ENCODE results near the gene PQBP1. TPM values are rescaled to one million over a fixed set of nuclear protein-coding genes. Genes with fewer than 3 reads are reported as not detected.

Gene PQBP1
- total RNA-seq, 1 donor from 2014 or later = 80.1 TPM

DNA sequence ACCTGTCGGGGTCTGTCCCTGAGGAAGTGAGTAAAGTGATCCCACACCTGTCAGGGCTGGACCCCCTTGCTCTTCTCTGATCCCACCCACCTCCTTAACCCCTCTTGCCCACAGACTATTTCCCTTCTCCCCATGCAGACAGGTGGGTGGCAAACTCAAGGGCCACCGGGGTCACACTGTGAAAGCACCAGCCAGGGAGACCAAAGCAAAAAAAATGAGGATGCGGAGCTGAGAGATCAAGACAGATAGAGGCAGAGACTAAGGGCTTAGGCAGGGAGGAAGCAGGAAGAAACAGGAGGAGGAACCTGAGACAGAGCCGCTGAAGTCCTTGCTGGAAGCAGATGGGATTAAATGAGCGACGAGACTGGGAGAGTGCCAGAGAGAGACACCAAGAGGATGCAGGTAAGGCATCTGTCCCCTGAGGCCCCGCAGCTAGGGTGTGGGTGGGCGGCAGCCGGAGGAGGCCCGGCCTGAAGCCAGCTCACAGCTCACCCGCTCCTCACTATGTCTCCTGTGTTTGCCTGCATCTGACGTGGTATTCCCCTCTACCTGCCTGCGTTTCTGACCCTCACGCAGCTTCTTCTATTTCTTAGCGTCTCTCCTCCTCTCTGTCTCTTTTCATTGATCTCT lies 7.3 kb upstream of the PQBP1 start:
- peaks cover 8% of the 10 kb centered on the region for H3K4me1 Mint-ChIP-seq (ENCODE audit: unreplicated experiment)
- peaks cover 5% of the 10 kb centered on the region for H3K27me3 Mint-ChIP-seq (ENCODE audit: unreplicated experiment)
- DNase-seq (ENCODE audit: low spot score) = no peak
- no peaks in the 10 kb centered on the region for H3K9me3 Mint-ChIP-seq (ENCODE audit: unreplicated experiment)
- peaks cover 7% of the 10 kb centered on the region for H3K36me3 Mint-ChIP-seq (ENCODE audit: low read depth, unreplicated experiment)
- peak overlapping the region; percentile 87 for H3K4me3 Mint-ChIP-seq (ENCODE audit: unreplicated experiment)
- TF ChIP-seq, protein P1, sequence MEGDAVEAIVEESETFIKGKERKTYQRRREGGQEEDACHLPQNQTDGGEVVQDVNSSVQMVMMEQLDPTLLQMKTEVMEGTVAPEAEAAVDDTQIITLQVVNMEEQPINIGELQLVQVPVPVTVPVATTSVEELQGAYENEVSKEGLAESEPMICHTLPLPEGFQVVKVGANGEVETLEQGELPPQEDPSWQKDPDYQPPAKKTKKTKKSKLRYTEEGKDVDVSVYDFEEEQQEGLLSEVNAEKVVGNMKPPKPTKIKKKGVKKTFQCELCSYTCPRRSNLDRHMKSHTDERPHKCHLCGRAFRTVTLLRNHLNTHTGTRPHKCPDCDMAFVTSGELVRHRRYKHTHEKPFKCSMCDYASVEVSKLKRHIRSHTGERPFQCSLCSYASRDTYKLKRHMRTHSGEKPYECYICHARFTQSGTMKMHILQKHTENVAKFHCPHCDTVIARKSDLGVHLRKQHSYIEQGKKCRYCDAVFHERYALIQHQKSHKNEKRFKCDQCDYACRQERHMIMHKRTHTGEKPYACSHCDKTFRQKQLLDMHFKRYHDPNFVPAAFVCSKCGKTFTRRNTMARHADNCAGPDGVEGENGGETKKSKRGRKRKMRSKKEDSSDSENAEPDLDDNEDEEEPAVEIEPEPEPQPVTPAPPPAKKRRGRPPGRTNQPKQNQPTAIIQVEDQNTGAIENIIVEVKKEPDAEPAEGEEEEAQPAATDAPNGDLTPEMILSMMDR (IDR thresholded peaks at IDR 0.05; ENCODE audit: unreplicated experiment) = no peak
- no peak overlapping the region for H3K27ac Mint-ChIP-seq (ENCODE audit: unreplicated experiment)

GRCh38 chrX:48890934-48891401 lies 6.8 kb upstream of the PQBP1 start:
- Mint-ChIP-seq H3K27me3 (ENCODE audit: unreplicated experiment) (peaks cover 5% of the 10 kb centered on the region), H3K9me3 (ENCODE audit: unreplicated experiment) (no peaks in the 10 kb centered on the region), H3K4me3 (ENCODE audit: unreplicated experiment) (peak overlapping the region; percentile 87), H3K36me3 (ENCODE audit: low read depth, unreplicated experiment) (peaks cover 7% of the 10 kb centered on the region), H3K4me1 (ENCODE audit: unreplicated experiment) (peaks cover 9% of the 10 kb centered on the region), H3K27ac (ENCODE audit: unreplicated experiment) (no peak overlapping the region)
- peak; percentile 10 for DNase-seq (ENCODE audit: low spot score)
- TF ChIP-seq, protein P1 (IDR thresholded peaks at IDR 0.05; ENCODE audit: unreplicated experiment) = no peak

DNA sequence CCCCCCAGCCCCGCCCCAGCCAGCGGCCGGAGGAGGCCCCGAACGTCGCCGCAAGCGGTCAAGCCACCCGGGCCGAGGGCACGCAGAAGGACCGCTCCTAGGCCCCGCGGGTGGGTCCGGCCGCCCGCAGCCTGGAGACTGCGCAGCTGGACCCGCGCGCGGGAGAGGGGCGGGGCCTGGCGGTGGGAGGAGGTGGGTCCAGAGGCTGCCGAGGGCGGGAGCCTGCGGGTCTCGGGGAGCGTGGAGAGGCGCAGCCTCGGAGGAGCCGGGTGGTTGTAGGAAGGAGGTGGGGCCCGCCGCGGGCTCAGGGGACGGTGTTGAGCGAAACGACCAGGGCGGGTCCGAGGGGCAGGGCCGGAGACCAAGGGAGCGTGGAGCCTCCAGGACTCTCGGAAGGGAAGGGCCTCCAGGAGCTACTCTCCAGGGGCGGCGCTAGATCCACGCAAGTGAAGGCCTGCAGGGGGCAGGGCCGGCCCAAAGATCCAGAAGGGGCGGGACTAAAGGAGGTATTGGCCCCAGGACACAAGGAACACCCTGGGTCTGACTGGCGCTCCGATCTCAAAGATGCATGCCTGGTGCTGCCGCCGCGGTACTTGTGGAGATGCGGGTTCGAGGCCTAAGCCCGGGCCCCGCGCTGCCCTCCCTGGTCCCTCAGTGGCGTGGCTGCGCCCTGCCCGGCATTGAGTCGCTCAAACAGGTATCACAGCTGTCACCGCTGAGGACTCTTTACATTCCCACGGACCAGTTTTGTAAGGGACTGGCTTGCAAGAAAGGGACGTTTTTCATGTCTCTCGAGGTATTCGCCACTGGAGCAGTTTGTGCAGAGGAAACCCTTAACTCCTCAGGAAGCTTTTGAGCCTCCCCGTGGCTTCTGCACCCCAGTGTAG lies 6.1 kb upstream of the PQBP1 start:
- Mint-ChIP-seq H3K27ac (ENCODE audit: unreplicated experiment) (no peak overlapping the region), H3K27me3 (ENCODE audit: unreplicated experiment) (peaks cover 5% of the 10 kb centered on the region), H3K9me3 (ENCODE audit: unreplicated experiment) (no peaks in the 10 kb centered on the region)

GRCh38 chrX:48892896-48893295 lies 4.8 kb upstream of the PQBP1 start:
- TF ChIP-seq, protein P1 (IDR thresholded peaks at IDR 0.05; ENCODE audit: unreplicated experiment) = no peak
- Mint-ChIP-seq H3K9me3 (ENCODE audit: unreplicated experiment) (no peaks in the 10 kb centered on the region), H3K27me3 (ENCODE audit: unreplicated experiment) (peaks cover 11% of the 10 kb centered on the region), H3K4me1 (ENCODE audit: unreplicated experiment) (peaks cover 11% of the 10 kb centered on the region), H3K36me3 (ENCODE audit: low read depth, unreplicated experiment) (peaks cover 7% of the 10 kb centered on the region), H3K27ac (ENCODE audit: unreplicated experiment) (no peak overlapping the region), H3K4me3 (ENCODE audit: unreplicated experiment) (no peak overlapping the region)
- DNase-seq (ENCODE audit: low spot score) = no peak

More for the DNA sequence above, 6.1 kb upstream of the PQBP1 start:
- H3K36me3 Mint-ChIP-seq (ENCODE audit: low read depth, unreplicated experiment) = peaks cover 7% of the 10 kb centered on the region
- TF ChIP-seq, protein P1 (IDR thresholded peaks at IDR 0.05; ENCODE audit: unreplicated experiment) = no peak
- H3K4me3 Mint-ChIP-seq (ENCODE audit: unreplicated experiment) = peak overlapping the region; percentile 51
- DNase-seq (ENCODE audit: low spot score) = peak; percentile 72
- peaks cover 9% of the 10 kb centered on the region for H3K4me1 Mint-ChIP-seq (ENCODE audit: unreplicated experiment)

All from endothelial cell (in vitro differentiated cells).